Measurements from ENCODE around the gene DUSP1. TPM values are rescaled to one million over a fixed set of nuclear protein-coding genes. Genes with fewer than 3 reads are reported as not detected.

The DUSP1 gene
- total RNA-seq, 1 donor from 2014 or later, result 103 TPM

DNA sequence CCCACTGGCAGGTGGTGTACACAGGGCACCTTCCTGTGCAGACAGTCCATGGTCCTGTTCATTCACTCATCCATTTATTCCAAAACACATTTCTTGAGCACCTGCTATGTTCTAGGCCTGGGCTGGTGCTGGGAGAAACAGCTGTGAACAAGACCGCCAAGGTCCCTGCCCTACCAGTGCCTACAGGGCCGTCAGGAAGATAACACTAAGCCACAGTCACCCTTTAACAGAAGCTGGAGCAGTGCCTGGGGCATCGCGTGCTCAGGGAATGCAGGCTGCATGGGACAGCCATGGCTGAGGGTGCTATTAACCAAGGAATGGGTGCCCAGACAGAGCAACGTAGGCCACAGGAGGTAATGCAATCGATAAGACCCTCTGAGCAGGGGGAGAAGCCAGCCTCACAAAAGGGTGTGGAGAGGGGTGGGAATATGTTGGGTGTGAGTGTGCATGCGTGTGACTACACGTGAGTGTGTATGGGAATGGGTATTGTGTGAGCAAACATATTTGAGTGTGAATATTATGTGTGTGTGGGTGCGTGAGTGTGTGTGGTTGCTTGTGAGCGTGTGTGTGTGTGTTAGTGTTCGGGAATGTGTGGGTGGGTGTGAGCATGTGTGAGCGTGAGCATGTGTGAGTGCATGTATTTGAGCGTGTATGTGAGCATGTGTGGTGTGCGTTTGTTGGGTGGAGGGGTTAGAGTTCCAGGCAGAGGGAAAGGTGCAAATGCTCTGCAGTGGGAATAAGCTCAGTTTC lies 19.1 kb downstream of the DUSP1 start:
- ATAC-seq (peak; percentile 57), DNase-seq (ENCODE audit: missing footprints) (no peak)
- intact Hi-C loops (cut with DNase I), result no loop called here

DNA sequence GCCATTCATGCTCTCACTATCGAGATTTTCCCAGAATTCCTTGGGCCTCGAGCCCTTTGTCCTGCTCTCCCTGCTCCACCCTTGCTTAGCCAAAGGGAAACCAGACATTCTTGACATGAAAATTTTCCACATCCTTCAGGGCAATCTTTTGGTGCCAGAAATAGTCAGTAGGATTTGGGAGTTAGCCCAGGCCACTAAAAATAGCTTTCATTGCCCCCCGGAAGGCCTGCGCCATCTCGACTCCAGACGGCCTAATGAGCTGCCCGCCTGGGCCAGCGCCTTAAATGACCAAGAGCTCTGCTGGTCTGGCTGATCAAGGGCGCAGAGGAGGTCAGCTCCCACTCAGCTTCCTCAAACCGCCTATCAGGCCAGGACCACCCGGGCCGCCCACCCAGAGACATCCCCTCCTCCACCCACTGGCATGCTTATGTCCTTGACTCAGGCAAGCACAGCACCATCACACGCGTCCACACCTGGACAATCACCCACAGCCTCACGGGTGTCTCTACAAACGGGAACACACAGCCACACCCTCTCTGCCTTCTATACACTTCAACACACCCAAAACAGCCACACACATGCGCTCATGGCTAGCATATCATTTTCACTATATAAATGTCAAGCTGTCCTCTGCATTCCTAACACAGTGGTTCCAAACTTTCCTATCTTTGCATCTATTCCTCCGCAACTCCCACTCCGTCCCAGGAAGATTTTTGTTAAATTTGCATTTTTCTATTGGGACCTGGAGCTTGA lies 20.9 kb downstream of the DUSP1 start:
- DNase-seq (ENCODE audit: missing footprints) (no peak), ATAC-seq (peak; percentile 44)
- intact Hi-C loops (cut with DNase I), result loop anchor here (2.0 to 10.0 kb wide), 2 partner anchors 33 to 485 kb away; partner anchors contain the start of gene NKX2-5

DNA sequence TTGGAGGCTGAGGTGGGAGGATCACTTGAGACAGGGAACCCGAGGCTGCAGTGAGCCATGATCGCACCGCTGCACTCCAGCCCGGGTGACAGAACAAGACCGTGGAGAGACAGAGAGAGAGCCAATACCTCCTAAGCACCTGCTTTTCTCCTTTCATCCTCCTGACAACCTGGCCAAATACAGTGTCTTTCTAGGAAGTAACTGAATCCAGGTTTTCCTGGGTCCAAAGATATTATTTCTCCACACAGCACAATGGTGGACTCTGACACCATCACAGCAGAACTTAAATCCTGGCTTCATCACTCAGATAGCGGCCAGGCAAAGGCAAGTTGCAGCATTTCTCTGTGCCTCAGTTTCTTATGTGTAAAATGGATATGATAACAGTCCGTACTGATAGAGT lies 21.9 kb downstream of the DUSP1 start:
- no peak for DNase-seq (ENCODE audit: missing footprints)
- ATAC-seq, result no peak
- intact Hi-C loops (cut with DNase I), result loop anchor here (2.0 to 10.0 kb wide), 2 partner anchors 32 to 486 kb away; partner anchors contain the start of gene NKX2-5

DNA sequence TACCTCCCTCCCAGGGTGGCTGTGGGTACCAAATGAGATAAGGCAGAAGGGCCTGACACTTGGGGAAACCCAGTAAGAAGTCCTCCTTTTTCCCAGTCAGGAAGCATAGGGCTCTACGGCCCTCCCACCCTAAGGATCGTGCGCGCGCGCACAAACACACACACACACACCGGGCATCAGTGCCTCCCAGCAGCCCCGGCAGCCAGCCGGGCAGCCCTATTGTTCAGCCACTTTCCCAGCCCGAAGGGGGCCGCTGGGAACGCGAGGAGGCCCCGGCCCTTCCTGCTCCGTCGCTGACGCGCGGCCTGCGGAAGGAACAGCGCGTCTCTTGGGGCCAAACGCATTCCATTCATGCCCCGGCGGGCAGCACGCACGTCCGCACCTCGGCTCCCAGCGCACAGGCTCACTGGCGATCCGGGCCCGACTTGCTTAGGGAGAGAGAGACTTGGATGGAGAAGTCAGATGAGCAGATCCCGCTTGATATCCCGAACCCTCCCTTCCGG lies 22.6 kb downstream of the DUSP1 start:
- DNase-seq (ENCODE audit: missing footprints), result peak; percentile 92
- ATAC-seq, result peak; percentile 82
- intact Hi-C loops (cut with DNase I), result loop anchor here (1.0 to 10.0 kb wide), 3 partner anchors 17 to 486 kb away; partner anchors contain the start of gene NKX2-5

DNA sequence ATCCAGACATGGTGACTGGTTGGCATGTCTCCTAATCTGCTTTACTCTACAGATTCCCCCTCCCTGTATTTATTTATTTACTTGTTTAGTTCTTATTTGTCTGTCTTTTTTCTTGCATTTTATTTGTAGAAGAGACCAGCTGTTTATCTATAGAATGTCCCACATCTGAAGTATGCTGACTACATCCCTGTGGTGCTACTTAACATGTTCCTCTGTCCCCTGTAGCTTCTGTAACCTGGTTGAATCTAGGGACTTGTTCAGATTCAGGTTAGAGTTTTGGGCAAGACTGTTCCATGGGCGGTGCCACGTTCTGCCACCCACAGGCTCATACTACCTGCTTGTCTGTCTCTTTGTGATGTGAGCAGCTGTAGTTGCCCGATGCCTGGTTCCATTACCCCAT lies 23.5 kb downstream of the DUSP1 start:
- intact Hi-C loops (cut with DNase I), result loop anchor here (10.0 kb wide), 1 partner anchor 487 kb away; the partner anchor contains the start of gene NKX2-5
- ATAC-seq (no peak), DNase-seq (ENCODE audit: missing footprints) (no peak)

DNA sequence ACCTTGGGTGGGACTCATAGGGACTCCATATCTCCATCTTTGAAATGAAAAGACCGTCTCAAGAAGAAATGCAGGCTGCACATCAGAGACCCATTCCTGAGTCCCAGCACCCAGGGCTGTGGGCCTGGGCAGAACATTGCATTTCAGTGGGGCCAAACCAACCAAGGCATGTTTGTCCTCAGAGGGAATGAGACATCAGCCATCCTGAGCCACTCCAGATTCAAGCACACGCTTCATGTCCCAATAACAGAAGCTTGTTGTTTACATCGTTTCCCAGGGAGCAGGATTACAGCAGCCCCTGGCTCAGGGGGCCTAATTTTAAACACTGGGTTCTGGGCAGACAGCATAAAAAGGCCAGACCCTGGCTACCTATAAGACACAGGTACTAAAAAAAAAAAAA lies 24.3 kb downstream of the DUSP1 start:
- intact Hi-C loops (cut with DNase I), result loop anchor here (10.0 kb wide), 1 partner anchor 488 kb away; the partner anchor contains the start of gene NKX2-5
- DNase-seq (ENCODE audit: missing footprints), result no peak
- peak; percentile 20 for ATAC-seq

DNA sequence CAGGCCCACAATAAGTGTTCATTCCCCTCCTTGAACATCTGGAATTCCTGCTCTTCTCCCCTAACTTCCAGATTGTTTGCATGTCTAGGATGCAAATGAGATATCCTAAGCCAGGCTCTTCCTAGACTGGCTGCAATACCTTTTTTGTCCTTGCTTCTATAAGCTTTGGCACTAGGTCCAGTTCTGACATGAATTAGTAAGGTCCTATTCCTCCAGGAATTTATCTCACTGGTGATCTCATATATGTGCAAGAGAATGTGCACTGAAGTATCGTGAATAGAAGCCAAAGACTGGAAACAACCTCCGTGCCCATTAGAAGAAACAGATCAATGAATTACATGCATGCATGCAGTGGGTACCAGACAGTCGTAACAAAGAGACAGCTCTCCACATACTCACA lies 25.2 kb downstream of the DUSP1 start:
- DNase-seq (ENCODE audit: missing footprints), result no peak
- intact Hi-C loops (cut with DNase I), result loop anchor here (10.0 kb wide), 1 partner anchor 489 kb away; the partner anchor contains the start of gene NKX2-5
- ATAC-seq, result no peak

DNA sequence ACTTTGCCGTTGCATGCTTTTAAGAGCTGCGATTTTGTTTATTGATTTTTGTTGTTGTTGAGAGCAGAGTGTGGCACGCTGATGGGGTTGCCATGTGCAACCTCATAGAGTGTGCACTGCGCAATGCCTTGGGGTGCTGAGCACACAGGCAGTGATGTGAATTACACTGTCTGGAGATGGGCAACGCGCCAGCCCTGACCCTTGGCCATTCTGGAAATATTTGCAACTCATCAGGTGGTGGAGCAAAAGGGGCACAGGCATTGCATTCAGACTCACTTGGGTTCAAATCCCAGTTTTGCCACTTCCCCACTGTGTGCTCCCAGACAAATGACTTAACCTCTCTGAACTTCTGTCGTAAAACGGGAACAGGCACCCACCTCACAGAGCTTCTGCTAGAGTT lies 25.6 kb downstream of the DUSP1 start:
- ATAC-seq, result no peak
- intact Hi-C loops (cut with DNase I), result loop anchor here (10.0 kb wide), 1 partner anchor 489 kb away; the partner anchor contains the start of gene NKX2-5

DNA sequence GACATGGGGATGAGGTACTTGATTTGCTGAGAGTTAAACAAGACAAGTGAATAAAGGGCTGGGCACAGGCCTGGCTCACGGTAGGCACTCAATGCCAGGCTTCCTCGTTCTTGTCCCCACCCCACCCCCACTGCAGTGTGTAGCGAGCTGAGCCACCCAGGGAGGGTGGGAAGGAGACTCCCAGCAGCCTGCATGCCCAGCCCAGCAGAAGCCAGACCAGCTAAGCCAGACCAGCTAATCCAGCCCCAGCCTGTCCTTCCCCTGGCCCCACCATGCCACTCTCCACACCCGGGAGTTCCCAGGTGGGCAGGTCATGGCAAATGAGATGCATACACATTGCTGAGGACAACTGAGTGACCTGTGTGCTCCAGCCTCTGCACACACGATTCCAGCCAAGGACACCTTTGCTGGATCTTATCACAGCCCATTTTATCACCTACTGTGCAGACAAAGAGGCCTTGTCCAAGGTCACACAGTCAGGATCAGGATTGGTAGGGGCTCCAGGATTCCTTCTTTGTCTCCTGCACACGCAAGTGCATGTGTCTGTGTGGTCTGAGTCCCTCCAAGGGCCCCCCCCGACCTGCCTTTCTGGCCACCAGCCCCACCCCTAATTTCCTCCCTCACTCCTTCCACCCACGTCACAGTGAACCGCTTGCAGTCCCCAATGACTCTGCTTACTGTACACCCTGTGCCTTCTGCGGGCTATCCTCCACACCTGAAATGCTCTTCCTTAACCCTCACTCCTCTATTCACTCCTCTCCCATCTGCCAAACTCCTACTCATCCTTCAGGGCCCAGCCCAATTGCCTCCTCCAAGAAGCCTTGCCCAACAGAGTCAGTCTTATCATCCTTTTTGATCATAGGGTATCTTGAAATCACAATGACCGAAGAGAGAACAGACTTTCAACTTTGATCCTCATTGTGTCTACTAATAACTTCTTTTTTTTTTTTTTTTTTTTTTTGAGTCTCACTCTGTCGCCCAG lies 26.6 kb downstream of the DUSP1 start:
- intact Hi-C loops (cut with DNase I), result loop anchor here (10.0 kb wide), 1 partner anchor 490 kb away; the partner anchor contains the start of gene NKX2-5
- no peak for ATAC-seq
- peak; percentile 70 for DNase-seq (ENCODE audit: missing footprints)

More for the DNA sequence above, 25.6 kb downstream of the DUSP1 start:
- DNase-seq (ENCODE audit: missing footprints), result no peak

DNA sequence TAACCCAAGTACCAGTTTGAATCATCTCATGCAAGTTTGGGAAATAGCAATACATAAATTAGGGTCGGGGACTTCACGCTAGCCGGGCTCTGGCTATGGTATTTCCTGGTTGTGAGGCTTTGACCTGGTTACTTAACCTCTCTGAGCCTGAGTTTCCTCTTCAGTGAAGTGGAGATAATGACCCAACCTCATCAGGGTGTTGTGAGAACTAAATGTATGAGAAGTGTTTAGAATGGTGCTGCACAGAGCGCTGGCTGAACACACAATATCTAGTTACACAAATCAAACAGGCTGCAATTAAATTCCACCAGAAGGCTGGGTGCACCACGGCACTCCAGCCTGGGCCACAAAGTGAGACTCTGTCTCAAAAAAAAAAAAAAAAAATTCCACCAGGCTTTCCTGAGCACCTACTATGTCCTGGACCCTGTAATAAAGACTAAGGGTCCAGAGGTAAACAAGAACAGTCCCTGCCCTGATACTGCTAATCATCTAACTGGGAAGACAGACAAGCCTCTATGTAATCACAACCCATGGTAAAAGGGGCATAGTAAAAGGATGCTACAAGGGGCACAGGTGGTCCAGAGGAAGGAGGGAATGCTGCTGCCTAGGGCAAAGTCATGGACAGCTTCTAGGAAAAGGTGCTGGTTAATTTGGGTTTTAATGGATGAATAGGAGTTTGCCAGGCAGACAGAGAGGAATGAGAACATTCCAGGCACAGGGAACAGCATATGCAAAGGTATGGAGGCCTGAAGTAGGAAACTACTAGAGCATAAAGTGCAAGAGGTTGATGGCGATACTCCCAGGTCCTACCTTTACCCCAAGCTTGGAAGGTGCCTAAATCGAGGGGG lies 27.7 kb downstream of the DUSP1 start:
- intact Hi-C loops (cut with DNase I), result loop anchor here (10.0 kb wide), 1 partner anchor 491 kb away; the partner anchor contains the start of gene NKX2-5
- DNase-seq (ENCODE audit: missing footprints) (no peak), ATAC-seq (no peak)

DNA sequence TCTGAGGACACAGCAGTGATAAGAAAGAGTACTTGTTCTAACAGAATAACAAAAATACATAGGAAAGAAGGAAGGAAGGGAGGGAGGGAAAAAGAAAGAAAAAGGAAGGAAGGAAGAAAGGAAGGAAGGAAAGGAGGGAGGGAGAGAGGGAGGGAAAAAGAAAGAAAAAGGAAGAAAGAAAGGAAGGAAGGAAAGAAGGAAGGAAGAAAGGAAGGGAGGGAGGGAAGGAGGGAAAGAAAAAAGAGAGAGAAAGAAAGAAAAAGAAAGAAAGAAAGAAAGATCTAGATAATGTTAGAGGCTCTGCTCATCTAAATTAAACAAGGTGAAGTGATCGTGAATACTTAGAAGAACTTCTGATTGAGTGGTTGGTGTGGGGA lies 29.8 kb downstream of the DUSP1 start:
- intact Hi-C loops (cut with DNase I), result loop anchor here (2.0 to 10.0 kb wide), 2 partner anchors 24 to 494 kb away; partner anchors contain the start of gene NKX2-5
- DNase-seq (ENCODE audit: missing footprints) (no peak), ATAC-seq (no peak)

DNA sequence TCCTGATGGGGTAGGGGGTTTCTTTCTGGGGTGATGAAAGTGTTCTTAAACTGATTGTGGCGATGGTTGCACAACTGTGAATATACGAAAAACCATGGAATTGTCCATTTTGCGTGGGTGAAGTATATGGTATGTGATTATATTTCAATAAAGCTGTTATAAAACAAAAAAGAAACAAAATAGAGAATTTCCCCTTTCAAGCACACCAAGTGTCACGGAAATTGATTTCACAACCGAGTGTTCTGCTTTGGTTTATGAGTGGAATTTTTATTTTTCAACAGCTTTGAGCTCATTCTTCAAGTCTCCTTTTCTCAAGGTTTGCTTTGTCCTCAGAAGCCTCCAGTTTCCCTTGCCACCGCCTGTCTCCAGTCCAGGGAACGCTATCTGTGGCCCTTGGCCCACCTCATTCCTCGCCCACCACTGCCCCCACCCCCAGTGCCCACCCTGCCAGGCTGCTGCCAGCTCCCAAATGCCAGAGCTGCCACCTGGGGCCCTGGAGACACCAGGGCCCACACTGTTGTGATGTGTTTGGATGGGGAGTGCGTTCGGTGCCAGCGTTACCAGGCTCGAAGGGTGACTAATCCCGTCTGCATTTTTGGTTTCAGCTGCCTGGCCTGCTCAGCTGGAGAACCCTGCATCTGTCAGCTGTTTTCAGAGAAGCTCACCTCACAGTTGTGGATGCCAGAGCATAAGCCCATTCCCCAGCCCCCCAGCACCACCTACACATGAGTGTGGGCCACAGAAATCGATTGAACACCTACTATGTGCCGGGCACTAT lies 30.4 kb downstream of the DUSP1 start:
- intact Hi-C loops (cut with DNase I), result loop anchor here (2.0 to 10.0 kb wide), 2 partner anchors 24 to 494 kb away; partner anchors contain the start of gene NKX2-5
- ATAC-seq (peak; percentile 92), DNase-seq (ENCODE audit: missing footprints) (peak; percentile 85)

DNA sequence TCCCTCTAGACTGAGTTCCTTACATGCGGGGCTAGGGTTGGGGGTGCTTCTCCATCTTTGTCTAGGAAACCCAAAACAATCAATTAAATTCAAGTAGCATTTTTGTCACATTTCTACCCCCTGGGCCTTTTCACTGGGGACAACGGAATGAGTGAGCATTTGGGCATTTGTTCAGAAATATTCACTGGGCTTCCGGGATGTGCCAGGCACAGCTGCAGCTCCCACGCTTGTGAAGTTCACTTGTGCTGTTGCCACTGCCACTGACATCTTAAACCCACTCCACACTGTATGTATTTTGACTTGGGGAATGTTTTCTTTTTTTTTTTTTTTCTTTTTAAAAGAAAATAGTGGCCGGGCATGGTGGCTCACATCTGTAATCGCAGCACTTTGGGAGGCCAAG lies 31.6 kb downstream of the DUSP1 start:
- ATAC-seq (no peak), DNase-seq (ENCODE audit: missing footprints) (no peak)
- intact Hi-C loops (cut with DNase I), result no loop called here

DNA sequence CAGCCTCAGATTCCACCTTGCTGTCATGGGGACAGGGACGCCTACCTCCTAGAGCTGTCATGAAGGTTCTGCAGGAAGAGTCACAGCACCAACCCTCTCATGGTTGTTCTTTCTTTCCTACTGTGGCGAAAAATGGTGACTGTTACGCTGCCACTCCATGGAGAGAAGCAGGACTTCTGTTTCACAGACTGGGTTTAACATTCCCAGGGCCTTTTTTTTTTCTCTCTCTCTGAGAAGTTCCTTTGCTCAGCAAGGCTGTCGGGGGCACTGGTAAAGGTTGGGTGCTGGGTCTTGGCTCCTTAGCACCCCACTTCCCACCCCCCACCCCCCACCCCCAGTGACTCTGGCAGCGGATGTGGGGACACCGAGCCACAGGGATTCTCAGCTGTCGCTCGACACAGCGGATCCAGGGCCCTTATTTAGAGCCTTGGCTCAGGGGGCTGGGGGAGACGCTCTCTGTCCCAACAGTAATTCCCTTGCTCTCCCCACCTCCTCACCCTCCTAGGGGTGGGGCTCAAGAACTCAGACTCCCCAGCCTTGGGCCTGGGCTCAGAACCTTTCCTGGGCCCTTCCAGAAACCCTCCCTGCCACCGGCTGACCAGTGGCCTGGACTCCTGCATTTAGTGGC lies 34.4 kb downstream of the DUSP1 start:
- intact Hi-C loops (cut with DNase I), result no loop called here
- ATAC-seq, result no peak
- DNase-seq (ENCODE audit: missing footprints), result no peak

DNA sequence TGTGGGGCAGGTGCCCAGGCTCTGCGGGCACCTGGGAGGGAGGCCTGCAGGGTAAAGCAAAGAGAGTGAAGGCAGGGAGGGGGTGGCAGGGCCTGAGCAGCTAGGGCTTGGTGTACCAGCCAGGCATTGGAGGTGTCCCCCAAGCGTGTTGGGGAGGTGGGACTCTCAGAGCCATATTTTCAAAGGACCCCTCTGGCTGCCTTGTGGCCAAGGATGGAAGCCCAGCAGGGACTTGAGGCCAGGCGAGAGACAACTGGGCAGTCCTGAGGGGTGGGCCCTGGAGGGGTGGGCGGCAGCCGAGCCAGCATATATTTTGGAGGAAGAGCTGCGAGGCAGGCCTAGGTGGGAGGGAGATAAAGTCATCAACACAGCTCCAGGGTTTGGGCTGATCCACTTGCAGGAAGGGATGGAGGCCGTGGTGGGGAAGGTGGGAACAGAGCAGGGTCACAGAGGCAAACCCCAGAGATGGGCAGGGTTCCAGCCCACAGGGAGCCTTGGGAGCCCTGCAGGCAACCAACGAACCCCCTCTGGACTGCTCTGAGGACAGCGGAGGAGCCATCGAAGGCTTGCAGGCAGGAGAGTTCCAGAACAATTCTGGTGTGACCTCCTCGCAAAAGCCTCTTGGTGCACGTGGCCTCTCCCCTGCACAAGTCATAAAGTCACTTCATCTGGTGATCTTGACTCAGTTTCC lies 35.7 kb downstream of the DUSP1 start:
- no peak for ATAC-seq
- DNase-seq (ENCODE audit: missing footprints), result no peak
- intact Hi-C loops (cut with DNase I), result no loop called here

DNA sequence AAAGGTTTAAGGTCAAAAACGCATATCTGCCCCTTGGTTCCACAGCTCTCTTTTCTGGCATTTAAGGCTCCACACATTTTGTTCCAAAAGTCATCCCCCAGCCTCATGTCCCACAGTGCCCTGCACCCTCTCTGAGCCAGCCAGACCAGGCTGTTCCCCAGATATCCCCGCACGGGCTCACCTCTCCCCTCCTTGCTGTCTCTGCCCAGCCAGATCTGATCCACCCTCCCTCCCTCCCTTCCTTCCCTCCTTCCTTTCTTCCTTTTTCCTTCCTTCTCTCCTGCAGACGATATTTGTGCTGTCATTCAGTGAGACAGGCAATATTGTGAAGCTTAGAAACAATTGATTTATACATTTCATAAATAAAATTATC lies 37.0 kb downstream of the DUSP1 start:
- peak; percentile 41 for ATAC-seq
- intact Hi-C loops (cut with DNase I), result no loop called here
- no peak for DNase-seq (ENCODE audit: missing footprints)
